ENCODE results near the gene KCNH8. TPM values are rescaled to one million over a fixed set of nuclear protein-coding genes. Genes with fewer than 3 reads are reported as not detected.

Gene KCNH8
- total RNA-seq, 1 experiment from 2014 or later = not detected

DNA sequence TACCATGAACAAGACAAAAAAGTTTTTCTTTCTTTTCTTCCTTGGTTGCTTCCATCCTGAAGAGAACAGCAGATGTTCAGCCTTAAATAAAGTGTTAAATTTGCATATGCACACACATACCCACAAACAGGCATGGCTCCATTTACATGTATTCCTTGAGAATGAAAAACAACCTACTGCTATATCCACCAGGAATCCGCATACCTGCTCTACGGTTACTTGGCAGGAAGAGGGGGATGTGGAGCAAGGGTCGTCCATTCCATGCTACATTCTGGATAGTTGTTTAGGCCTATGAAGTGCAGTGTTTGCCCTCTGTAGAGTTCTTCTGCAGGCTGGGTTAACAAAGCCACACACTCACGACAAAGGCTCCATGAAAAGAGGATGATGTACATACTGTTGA, 322.8 kb downstream of the KCNH8 start:
- intact Hi-C loops (cut with micrococcal nuclease; ENCODE audit: unreplicated experiment) = no loop called here
- POLR2A ChIA-PET = no interaction called here
- BruUV-seq (replicated peaks) = no TSS peak
- no peak overlapping the region for H3K27ac ChIP-seq (ENCODE audit: low read length)
- TF ChIP-seq CTCF (IDR thresholded peaks at IDR 0.05) (no peak), TCF7L2 (IDR thresholded peaks at IDR 0.05; ENCODE audit: low read depth, low read length) (no peak), REST (IDR thresholded peaks at IDR 0.05; ENCODE audit: insufficient read depth in 1 of 2, low read depth in 2 of 2, low read length in 1 of 2) (no peak)
- CTCF ChIA-PET = no interaction called here
- no peak overlapping the region for H3K4me3 ChIP-seq (ENCODE audit: low read depth in 2 of 2, low read length in 2 of 2)
- H3K4me1 ChIP-seq (ENCODE audit: control insufficient read depth, insufficient read depth, low read length) = no peaks in the 10 kb centered on the region
- no peak for ATAC-seq
- H3K36me3 ChIP-seq (ENCODE audit: control insufficient read depth, insufficient read depth, low read length) = no peaks in the 10 kb centered on the region
- DNase-seq (ENCODE audit: low read depth, low spot score) = no peak
- no peaks in the 10 kb centered on the region for H3K9me3 ChIP-seq (ENCODE audit: control insufficient read depth, insufficient read depth, low read depth, low read length)
- in situ Hi-C loops (cut with HindIII; ENCODE audit: low pct_unique_long_range_greater_than_20kb, low sequenced_read_pairs) = no loop called here
- no peaks in the 10 kb centered on the region for H3K27me3 ChIP-seq (ENCODE audit: control insufficient read depth, insufficient read depth, low read length)

- Histone ChIP-seq H3K27me3 (ENCODE audit: control insufficient read depth, insufficient read depth, low read length) (no peaks in the 10 kb centered on the region), H3K4me3 (ENCODE audit: low read depth in 2 of 2, low read length in 2 of 2) (no peak overlapping the region), H3K36me3 (ENCODE audit: control insufficient read depth, insufficient read depth, low read length) (no peaks in the 10 kb centered on the region), H3K9me3 (ENCODE audit: control insufficient read depth, insufficient read depth, low read depth, low read length) (no peaks in the 10 kb centered on the region), H3K4me1 (ENCODE audit: control insufficient read depth, insufficient read depth, low read length) (no peaks in the 10 kb centered on the region), H3K27ac (ENCODE audit: low read length) (no peak overlapping the region)
- intact Hi-C loops (cut with micrococcal nuclease; ENCODE audit: unreplicated experiment) (no loop called here), in situ Hi-C loops (cut with HindIII; ENCODE audit: low pct_unique_long_range_greater_than_20kb, low sequenced_read_pairs) (no loop called here)
- no TSS peak for BruUV-seq (replicated peaks)
- DNase-seq (ENCODE audit: low read depth, low spot score) (no peak), ATAC-seq (no peak)
- no peak for TF ChIP-seq POLR2AphosphoS5 (IDR thresholded peaks at IDR 0.05; ENCODE audit: low read depth, low read length)
- ChIA-PET POLR2A (no interaction called here), CTCF (no interaction called here)
Measured at GRCh38 chr3:19473971-19474580, 325.8 kb downstream of the KCNH8 start.

- TF ChIP-seq POLR2AphosphoS5 (IDR thresholded peaks at IDR 0.05; ENCODE audit: low read depth, low read length) (no peak), REST (IDR thresholded peaks at IDR 0.05; ENCODE audit: insufficient read depth in 1 of 2, low read depth in 2 of 2, low read length in 1 of 2) (no peak), TCF7L2 (IDR thresholded peaks at IDR 0.05; ENCODE audit: low read depth, low read length) (no peak), SIN3A (IDR thresholded peaks at IDR 0.05; ENCODE audit: borderline replicate concordance, insufficient read depth, low read depth, low read length) (no peak), CTCF (IDR thresholded peaks at IDR 0.05) (no peak)
- ChIA-PET CTCF (no interaction called here), POLR2A (no interaction called here)
- intact Hi-C loops (cut with micrococcal nuclease; ENCODE audit: unreplicated experiment) (no loop called here), in situ Hi-C loops (cut with HindIII; ENCODE audit: low pct_unique_long_range_greater_than_20kb, low sequenced_read_pairs) (no loop called here)
- no TSS peak for BruUV-seq (replicated peaks)
- DNase-seq (ENCODE audit: low read depth, low spot score) (no peak), ATAC-seq (no peak)
- H3K27me3 ChIP-seq (ENCODE audit: control insufficient read depth, insufficient read depth, low read length) = no peaks in the 10 kb centered on the region
- H3K36me3 ChIP-seq (ENCODE audit: control insufficient read depth, insufficient read depth, low read length) = no peaks in the 10 kb centered on the region
- H3K4me1 ChIP-seq (ENCODE audit: control insufficient read depth, insufficient read depth, low read length) = no peaks in the 10 kb centered on the region
- no peak overlapping the region for H3K27ac ChIP-seq (ENCODE audit: low read length)
- no peaks in the 10 kb centered on the region for H3K9me3 ChIP-seq (ENCODE audit: control insufficient read depth, insufficient read depth, low read depth, low read length)
- H3K4me3 ChIP-seq (ENCODE audit: low read depth in 2 of 2, low read length in 2 of 2) = no peak overlapping the region
Measured at GRCh38 chr3:19476281-19476680, 328.0 kb downstream of the KCNH8 start.

Measured in Panc1 (cell line).